Activated gamma-delta T cell (primary cell): ENCODE results near the gene SNX20.

Experiments used
- DNase-seq: peaks from one replicate; lab custom pipeline; 2025; lab: John Stamatoyannopoulos, UW
- total RNA-seq, 2 donors: gene quantifications; one replicate each; lab custom pipeline; 2026; lab: John Stamatoyannopoulos, UW

Gene SNX20, protein sequence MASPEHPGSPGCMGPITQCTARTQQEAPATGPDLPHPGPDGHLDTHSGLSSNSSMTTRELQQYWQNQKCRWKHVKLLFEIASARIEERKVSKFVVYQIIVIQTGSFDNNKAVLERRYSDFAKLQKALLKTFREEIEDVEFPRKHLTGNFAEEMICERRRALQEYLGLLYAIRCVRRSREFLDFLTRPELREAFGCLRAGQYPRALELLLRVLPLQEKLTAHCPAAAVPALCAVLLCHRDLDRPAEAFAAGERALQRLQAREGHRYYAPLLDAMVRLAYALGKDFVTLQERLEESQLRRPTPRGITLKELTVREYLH
- 89.0 to 122 reads per million in 2 donors for total RNA-seq

DNA sequence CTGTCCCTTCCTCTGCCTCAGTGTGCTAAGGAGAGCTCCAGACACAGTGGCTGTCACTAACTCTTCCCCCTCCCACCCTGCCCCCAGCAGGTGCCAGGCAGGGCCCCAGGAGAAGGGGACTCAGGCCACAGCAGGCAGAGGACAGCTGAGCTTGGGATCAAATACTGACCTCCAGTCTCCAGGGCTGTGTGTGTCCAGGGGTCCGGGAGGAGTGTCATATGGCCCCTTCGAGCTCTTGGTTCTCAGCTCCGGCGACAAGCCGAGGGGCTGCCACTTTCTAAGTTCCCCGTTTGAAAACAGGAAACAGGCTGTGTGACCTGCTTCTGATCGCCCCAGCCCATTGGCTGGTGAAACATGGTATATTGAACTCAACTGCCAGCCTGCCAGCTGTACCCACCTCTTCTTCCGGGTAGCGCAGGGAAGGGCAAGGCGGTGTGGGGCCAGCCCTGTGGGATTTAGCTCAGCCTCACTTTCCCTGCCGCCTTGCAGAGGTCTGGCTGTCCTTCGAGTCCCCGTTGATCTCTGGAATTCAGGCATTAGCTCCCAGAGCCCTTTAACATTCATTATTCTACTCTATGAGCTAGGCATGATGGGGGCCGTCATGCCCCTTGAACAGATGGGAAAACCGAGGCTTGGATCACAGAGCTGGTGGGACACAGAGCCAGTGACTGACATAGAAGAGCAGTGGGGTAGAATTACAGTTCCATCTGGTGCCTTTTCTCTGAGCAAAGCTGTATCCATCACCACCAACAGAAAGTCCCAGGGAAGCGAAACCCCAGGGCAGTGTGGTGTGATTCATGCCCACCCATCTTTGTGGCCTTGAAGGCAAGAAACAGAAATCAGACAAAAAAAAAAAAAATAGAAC lies at the start of gene SNX20:
TSS of gene SNX20 (minus strand) at position 292 of the 865 bp plus-strand sequence. CDS start 3,786 bp downstream, outside the sequence.
- no peak for DNase-seq

DNA sequence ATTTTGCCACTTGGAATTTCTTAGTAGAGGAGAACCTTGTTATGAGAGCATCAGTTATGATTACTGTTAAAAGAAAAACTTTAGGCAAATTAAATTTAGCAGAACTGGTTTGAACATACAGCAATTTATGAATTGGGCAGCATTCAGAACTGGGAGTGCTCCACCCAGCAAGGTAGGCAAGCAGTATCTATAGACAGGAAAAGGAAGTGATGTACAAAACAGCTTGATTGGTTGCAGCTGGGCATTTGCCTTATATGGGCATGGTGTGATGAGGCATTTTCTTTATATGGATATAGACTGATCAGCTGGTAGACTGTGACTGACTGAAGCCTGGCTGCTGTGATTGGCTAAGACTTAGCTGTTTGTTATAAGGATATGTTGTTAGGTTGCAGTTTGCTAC lies 43.2 kb upstream of the SNX20 start:
- DNase-seq, result no peak

DNA sequence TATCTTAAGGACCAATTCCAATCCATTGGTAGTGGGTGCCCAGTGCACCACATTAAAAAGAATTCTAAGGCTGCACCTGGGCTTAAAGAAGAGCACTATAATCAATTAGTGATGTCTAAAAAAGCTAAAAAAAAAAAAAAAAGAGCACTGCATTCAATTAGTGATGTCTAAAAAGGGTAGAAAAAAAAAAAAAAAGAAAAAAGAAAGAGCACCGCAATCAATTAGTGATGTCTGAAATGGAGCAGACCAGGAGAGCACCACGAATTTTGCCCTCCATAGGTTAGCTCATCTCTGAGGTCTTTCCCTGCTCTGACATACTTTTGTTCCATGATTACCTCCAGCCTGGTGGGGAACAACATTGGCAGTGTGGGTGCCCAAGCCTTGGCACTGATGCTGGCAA lies 41.8 kb upstream of the SNX20 start:
- DNase-seq, result no peak

DNA sequence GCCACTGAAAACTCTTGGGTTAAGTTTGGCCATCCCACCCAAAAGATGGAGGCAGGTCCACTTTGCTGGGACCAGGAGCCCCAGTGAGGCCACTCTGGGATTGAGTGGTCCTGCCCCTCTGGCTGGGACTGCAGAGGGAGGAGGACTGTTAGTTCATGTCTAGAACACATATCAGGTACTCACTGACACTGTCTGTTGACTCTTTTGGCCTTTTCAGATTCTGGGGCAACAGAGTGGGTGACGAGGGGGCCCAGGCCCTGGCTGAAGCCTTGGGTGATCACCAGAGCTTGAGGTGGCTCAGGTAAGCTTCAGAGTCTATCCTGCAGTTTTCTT lies 41.3 kb upstream of the SNX20 start:
- no peak for DNase-seq

DNA sequence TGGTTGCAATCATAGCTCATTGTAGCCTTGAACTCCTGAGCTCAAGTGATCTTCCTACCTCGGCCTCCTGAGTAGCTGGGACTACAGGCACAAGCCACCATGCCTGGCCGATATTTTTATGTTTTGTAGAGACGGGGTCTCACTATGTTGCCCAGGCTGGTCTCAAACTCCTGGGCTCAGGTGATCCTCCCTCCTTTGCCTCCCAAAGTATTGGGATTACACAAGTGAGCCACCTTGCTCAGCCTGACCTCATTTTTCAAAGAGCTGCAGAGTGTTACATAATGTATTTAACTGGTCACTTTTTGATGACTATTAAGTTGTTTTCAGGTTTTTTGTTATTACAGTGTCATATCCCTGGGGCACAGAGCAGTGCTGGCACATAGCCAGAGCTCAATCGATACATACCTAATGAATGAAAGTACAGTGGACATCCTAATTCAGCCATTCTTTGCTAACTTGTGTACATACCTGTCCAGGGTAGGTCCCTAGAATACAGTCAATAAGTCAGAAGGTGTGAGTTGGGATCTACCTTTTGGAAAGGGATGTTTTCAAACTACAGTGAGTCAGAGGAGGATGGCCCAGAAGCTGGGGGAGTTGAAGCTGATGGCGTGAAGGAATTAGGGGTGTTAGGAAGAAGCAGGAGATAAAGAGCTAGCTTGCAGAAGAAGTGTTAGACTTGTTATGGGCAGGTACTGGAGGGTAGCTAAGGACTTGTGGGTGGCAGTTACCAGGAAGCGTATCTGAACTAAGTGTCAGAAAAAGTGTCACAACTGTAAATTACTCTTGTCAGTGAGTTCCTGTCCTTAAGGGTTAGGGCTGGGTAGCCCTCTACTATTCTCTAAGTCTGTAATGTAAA lies 40.7 kb upstream of the SNX20 start:
- no peak for DNase-seq

DNA sequence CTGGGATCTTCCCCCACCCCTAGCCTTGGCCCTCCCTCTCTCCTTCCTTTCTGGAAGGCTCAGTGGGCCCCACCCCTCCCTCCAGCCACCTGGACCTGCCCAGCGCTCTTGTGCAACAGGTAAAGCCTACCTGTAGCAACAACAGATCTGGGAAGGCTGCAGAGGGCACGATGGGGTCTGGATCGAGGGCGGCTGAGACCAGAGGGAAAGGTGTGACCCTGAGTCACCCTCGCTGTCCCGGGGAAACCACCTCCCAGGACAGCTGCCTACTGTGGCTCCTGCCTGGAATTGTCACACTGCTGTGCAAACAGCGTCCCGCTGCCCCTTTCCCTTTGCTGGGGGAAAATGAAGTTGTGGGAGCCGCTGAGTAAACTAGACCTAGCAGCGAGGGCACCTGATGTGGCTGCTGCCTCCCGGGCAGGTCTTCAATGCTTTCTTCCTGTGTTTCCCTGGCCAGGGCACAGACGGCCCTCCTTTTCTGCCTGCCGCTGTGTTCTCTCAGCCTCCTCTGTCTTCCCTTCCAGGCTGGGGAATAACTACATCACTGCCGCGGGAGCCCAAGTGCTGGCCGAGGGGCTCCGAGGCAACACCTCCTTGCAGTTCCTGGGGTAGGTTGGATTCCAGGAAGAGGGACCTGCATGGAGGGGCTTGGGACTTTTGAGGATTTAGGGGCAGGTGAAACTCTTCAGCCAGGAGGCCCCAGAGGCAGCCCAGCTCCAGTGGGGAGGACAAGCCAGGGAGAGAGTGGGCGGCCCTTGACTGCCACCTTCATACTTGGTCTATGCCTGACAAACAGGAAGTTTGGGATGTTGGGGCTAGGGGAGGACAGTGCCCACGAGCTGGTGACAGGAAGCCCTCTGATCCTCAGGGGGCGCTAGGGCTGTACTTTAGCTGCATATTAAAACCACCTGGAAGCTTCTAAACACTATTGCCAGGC lies 38.6 kb upstream of the SNX20 start:
- no peak for DNase-seq

DNA sequence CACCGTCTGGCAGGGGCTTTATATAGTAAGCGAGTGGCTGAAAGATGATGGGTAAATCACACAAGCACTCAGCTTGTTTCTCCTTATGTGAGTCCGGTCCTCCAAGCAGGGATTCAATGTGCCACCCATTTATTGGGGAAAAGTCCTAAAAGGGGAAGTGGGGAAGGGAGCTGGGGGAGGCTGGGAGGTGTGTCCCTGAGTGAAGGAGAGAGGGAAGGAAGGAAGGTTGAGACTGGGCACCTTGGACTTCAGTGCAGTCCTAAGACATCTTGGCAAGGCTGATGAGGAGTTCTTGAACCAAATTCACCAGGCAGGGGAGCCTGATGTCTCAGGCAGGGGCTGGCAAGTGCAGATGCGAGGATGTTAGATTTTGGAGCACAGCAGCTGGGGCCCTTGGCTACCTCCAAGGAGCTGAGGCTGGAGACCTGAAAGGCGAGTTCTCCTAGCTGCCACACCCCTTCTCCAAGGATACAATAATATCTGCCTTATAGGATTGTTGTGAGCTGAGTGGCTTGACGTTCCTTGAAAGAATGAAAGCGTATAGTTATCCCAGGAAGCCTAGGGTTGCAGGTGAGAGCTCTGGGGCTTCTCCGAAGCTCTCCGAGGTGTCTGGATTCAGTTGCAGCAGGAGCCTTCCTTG lies 37.8 kb upstream of the SNX20 start:
- DNase-seq, result no peak

DNA sequence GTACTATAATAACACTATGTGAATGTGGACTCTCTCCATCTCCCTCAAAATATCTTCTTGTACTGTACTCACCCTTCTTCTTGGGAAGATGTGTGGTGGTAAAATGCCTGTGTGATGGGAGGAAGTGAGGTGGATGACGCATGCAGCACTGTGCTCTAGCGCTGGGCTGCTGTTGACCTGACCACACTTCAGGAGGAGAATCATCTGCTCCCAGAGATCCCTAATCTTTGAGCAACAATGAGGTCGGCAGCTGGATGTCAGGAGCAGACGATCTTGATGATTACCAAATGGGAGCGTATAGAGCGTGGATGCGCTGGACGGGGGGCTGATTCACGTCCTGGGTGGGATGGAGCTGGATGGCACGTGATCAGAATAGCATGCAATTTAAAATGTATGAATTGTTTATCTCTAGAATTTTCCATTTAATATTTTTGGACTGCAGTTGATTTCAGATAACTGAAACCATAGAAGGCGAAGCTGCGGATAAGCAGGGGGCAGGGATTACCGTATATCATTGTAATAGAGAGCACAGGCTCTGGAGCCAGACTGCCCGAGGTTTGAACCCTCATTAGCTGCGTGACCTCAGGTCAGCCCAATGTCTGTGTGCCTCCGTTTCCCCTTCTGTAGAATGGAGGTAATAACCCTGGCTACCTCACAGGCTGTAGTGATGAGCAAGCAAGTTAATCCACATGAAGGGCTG lies 37.1 kb upstream of the SNX20 start:
- DNase-seq, result no peak

DNA sequence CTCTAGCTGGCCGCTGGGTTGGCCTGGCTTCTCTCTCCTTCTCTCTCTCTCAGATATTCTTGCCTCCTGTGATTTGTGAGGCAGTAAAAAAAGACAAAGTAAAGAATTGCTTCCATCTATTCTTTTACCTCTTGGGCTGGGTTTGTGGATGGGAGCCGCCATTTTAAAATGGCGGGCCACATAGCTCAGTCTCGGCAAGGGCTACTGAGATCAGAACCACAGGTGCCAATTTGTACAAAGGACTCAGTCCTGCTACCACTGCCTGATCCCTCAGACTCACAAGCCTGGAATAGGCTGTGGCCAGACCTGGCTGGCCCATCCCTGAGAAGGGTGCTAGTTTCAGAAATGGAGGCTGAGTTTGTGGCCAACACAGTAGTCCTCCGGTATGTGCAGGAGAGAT lies 36.4 kb upstream of the SNX20 start:
- no peak for DNase-seq

DNA sequence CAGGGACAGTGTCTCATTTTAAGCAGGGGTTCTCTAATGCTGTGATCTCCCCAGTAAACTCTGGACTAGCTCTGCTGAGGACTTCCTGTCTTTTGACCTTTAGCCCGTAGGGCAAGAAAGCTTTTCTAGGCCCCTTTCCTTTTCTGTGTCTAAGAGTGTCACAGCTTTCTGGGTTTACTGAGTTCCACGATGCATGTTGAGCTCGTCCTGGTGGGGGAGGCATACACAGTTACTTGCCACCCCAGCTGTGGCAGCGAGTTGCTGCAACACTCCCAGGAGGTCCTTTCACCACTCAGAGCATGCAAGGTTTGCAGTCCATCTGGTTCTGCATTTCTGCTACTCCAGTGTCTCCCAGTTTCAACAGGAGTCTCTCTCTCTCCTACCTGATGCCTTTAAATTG lies 36.0 kb upstream of the SNX20 start:
- no peak for DNase-seq

DNA sequence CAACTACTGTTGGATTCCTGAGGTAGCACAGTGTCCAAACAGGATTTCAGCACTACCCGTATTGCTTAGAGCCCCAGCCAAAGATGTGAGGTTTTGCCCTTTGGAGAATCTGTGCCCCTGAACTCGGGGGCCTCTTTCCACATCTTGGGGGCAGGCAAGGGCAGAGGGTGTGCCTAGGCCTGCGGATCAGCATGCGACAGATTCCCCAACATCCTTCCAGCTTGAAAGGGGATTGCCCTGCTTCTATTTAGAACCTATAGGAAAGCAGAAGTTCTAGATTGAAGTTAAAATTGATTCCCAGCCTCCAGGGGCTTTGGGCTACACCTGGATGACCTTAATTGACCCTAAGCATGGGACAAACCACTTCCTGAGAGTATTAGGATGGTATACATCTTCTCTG lies 31.8 kb upstream of the SNX20 start:
- no peak for DNase-seq

DNA sequence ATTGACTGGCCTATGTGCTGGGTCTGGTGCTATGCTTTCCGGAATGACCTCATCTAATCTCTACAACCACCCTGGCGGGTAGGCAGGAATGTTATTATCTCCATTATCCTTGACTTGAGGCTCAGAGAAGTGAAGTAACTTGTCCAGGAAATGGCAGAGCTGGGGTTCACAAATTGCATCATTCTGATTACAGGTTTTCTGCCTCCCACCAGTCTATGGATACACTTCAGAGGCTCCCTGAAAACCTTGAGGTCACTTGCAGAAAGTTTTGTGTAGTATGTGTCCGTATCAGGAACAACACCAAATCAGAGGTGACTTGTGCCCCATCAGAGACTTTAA lies 31.4 kb upstream of the SNX20 start:
- no peak for DNase-seq

DNA sequence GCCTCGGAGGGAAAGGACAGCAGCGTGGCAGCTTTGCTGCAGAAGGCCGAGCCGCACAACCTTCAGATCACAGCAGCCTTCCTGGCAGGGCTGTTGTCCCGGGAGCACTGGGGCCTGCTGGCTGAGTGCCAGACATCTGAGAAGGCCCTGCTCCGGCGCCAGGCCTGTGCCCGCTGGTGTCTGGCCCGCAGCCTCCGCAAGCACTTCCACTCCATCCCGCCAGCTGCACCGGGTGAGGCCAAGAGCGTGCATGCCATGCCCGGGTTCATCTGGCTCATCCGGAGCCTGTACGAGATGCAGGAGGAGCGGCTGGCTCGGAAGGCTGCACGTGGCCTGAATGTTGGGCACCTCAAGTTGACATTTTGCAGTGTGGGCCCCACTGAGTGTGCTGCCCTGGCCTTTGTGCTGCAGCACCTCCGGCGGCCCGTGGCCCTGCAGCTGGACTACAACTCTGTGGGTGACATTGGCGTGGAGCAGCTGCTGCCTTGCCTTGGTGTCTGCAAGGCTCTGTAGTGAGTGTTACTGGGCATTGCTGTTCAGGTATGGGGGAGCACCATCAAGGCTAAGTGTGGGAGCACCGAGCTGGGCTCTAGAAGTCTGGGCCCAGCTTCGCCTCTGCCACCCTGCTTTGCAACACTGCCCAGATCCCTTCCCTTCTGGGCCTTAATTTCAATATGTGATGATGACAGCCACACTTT lies 30.9 kb upstream of the SNX20 start:
- DNase-seq, result no peak

DNA sequence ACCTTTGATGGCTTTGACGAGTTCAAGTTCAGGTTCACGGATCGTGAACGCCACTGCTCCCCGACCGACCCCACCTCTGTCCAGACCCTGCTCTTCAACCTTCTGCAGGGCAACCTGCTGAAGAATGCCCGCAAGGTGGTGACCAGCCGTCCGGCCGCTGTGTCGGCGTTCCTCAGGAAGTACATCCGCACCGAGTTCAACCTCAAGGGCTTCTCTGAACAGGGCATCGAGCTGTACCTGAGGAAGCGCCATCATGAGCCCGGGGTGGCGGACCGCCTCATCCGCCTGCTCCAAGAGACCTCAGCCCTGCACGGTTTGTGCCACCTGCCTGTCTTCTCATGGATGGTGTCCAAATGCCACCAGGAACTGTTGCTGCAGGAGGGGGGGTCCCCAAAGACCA lies 29.9 kb upstream of the SNX20 start:
- no peak for DNase-seq

DNA sequence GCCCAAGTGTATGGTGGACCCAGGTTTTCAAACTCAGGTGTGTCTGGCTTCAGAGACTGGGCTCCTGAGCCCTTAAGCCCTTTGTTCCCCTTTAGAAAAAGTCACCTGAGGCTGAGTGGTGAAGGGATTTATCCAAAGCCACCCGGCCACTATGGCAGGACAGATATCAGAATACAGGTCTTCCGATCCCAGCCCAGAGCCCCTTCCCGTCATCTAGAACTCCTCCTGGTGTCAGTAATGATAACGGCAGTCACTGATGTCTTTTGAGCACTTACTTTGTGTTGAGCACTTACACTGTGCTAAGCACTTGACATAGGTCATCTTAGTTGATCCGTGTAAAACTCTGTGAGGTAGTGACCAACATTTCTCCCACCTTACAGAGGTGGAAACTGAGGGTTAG lies 28.9 kb upstream of the SNX20 start:
- no peak for DNase-seq

DNA sequence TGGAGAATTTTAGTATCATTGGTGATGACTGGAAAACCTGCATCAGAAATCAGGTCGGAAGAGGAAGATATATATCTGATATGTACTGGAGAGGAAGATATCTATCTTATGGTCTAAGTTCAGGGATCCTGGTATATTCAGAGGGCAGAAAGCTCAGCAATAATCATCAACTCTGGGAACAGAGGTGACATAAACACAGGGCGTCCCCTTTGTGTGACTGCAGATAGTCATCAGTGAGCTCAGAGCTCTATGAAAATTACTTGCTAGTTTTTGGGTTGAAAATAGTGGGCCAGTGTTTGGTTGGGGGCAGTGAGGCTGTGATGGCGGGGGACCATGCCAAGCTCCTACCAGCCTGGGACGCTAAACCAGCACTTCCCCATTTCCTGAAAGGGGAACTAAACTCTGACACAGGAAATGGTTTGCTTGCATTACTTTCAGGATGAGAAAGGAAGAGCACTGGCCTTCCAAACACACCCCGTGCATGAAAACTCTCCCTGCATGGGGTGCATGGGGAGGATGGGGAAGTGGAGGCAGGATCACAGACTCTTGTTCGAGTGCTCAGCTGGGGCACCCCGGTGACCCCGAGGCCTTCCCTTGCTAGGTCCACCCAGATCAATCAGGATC lies 28.1 kb upstream of the SNX20 start:
- DNase-seq, result no peak

DNA sequence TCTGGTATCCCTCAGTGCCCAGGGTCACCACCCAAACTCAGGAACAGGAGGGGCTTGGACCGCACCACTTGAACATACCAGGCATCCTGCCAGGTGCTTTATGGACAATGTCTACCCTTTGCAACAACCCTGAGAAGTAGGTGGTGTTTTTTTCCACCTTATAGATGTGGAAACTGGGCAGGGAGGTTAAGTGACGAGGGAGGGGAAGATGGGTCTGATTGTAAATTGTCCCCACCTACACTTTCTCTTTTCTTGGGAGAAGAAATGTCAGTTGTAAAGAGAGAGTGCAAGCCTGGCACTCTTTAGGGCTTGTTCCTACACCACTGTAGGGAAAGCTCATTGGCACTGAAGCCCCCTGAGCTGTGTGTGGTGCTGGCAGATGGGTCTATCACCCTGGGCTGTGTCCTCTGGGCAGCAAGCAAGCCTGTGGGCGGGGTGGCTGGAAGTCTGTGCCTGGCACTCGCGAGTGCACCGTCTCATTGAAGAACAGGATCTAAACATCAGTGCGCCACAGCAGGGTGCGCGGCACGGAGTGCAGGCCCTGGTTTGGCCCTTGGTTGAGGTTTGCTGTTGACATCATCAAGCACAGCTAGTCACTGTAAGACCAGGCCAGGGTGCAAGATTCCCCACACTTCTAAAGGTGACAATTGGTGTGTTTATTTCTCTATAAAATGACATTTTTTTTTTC lies 27.4 kb upstream of the SNX20 start:
- DNase-seq, result no peak

DNA sequence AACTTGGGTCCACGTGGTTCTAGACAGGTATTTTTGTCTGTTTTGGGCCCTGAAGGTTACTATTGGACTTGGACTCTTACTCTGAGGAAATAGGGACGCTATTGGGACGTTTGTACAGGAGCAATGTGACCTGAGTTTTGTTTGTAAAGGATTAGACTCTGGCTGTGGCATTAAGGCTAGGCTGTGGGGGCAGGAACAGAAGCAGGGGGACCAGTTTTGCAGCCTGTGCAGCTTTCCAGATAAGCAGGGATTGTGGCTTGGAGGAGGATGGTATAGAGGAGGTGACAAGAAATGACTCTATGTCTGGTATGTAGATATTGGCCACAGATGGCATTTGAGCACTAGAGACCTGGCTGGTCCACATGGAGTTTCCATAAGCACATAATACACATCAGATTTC lies 25.1 kb upstream of the SNX20 start:
- DNase-seq, result no peak
